Uterus (tissue), 2 donors: ENCODE results near the gene MYOM3.

Source experiments
- POLR2A ChIP-seq, 2 donors: fragments of 450-650 bp; IDR thresholded peaks; one replicate each; pipeline ENCODE4 v1.6.1; 2016; ENCODE audit warnings: antibody characterized with exemption in 2 of 2, mild to moderate bottlenecking in 1 of 2, moderate library complexity in 1 of 2
- TF ChIP-seq, protein P1 (sequence below), 4 experiments: fragments of 200-600 bp in 2 of 4; fragments of 450-650 bp in 2 of 4; sonication (generic) in 2 of 4; IDR thresholded peaks; one replicate each; pipeline ENCODE4 v1.5.1; 2016 to 2019; ENCODE audit warnings: antibody characterized with exemption in 4 of 4, mild to moderate bottlenecking in 2 of 4, moderate library complexity in 1 of 4

DNA sequence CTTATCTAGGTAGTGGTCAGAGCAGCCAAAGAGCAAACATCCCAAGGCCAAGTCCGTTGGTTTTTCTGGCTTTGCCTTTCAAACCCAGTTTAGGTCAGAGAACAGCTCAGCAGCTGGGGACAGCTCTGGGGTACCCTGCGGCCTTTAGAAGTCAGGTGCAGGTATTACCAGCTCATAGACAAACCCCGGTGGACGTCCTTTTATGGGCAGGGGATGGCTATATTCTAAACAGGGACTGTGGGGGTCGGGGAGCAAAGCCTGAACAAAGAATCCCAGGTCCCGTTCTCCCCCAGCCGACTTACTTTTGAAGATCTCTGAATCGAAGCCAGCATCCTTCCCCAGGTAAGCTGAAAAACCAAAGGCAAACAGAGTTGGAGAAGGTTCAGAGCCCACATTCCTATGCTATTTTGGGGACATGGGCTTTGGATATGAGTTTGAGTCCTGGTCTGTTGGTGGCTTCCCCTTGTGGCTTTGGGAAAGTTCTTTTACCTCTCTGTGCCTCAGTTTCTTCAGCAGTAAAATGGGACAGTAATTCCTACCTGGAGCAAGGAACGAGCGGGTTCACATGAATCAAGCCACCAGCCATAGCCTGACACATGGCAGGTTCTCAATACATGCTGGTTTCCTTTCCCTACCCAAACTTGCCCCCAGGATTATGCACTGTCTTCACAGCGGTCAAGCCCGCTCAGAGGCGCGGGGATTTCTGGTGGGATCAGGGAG lies 16.6 kb downstream of the MYOM3 start:
- TF ChIP-seq, protein P1, sequence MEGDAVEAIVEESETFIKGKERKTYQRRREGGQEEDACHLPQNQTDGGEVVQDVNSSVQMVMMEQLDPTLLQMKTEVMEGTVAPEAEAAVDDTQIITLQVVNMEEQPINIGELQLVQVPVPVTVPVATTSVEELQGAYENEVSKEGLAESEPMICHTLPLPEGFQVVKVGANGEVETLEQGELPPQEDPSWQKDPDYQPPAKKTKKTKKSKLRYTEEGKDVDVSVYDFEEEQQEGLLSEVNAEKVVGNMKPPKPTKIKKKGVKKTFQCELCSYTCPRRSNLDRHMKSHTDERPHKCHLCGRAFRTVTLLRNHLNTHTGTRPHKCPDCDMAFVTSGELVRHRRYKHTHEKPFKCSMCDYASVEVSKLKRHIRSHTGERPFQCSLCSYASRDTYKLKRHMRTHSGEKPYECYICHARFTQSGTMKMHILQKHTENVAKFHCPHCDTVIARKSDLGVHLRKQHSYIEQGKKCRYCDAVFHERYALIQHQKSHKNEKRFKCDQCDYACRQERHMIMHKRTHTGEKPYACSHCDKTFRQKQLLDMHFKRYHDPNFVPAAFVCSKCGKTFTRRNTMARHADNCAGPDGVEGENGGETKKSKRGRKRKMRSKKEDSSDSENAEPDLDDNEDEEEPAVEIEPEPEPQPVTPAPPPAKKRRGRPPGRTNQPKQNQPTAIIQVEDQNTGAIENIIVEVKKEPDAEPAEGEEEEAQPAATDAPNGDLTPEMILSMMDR (IDR thresholded peaks at IDR 0.05), result no peak
- no peak for TF ChIP-seq POLR2A (IDR thresholded peaks at IDR 0.05)
